NCI-H2196 treated with DMSO at 0.1 percent for 48 hours (cell line): ENCODE results near the gene LETM1.

ENCODE experiments used
- DNase-seq: peaks from one replicate; lab custom pipeline; 2025; ENCODE audit not compliant: unreplicated experiment; lab: John Stamatoyannopoulos, UW

LETM1 gene

GRCh38 chr4:1830234-1830633 is 25.7 kb downstream of the LETM1 start:
- no peak for DNase-seq

GRCh38 chr4:1826531-1827350 is 29.2 kb downstream of the LETM1 start:
- no peak for DNase-seq

- DNase-seq: no peak
Observed at GRCh38 chr4:1825326-1825725, 30.6 kb downstream of the LETM1 start.

- no peak for DNase-seq
Observed at GRCh38 chr4:1824746-1825145, 31.2 kb downstream of the LETM1 start.

- DNase-seq: no peak
Observed at GRCh38 chr4:1823545-1823932, 32.4 kb downstream of the LETM1 start.

GRCh38 chr4:1822568-1823544 is 33.1 kb downstream of the LETM1 start:
- DNase-seq: no peak

- no peak for DNase-seq
Observed at GRCh38 chr4:1821679-1822567, 34.0 kb downstream of the LETM1 start.

- DNase-seq: no peak
Observed at GRCh38 chr4:1819816-1820215, 36.1 kb downstream of the LETM1 start.

GRCh38 chr4:1819284-1819683 is 36.7 kb downstream of the LETM1 start:
- DNase-seq: no peak

GRCh38 chr4:1815997-1816860 is 39.7 kb downstream of the LETM1 start:
- no peak for DNase-seq

GRCh38 chr4:1815096-1815996 is 40.6 kb downstream of the LETM1 start:
- no peak for DNase-seq

GRCh38 chr4:1814453-1814852 is 41.5 kb downstream of the LETM1 start:
- DNase-seq: no peak

- no peak for DNase-seq
Observed at GRCh38 chr4:1813915-1814314, 42.0 kb downstream of the LETM1 start.

GRCh38 chr4:1813231-1813630 is 42.7 kb downstream of the LETM1 start:
- no peak for DNase-seq

GRCh38 chr4:1812720-1813119 is 43.2 kb downstream of the LETM1 start:
- DNase-seq: no peak

GRCh38 chr4:1810765-1811164 is 45.2 kb downstream of the LETM1 start:
- DNase-seq: no peak

- DNase-seq: peak; percentile 15
Observed at GRCh38 chr4:1809754-1810502, 46.0 kb downstream of the LETM1 start.
